SK-N-SH treated with all-trans-retinoic acid at 6 μM for 48 hours (cell line): Measurements from ENCODE around the gene GABRR3.
A peak's percentile ranks its signal among the peaks of the same experiment; 100 is the strongest.

Source experiments
- ARNTL ChIP-seq: fragments of 450-650 bp; formaldehyde crosslinking; IDR thresholded peaks from 2 replicates; pipeline ENCODE4 v1.5.0; 2020; ENCODE audit warnings: low read depth, mild to moderate bottlenecking, moderate library complexity, borderline replicate concordance
- BACH2 ChIP-seq: fragments of 250-450 bp; sonication (Bioruptor Pico); IDR thresholded peaks from 2 replicates; pipeline ENCODE4 v1.9.0; 2021; ENCODE audit warnings: mild to moderate bottlenecking, borderline replicate concordance
- ESRRG ChIP-seq: fragments of 250-450 bp; sonication (Bioruptor Pico); IDR thresholded peaks from 2 replicates; pipeline ENCODE4 v1.6.1; 2021; ENCODE audit warnings: mild to moderate bottlenecking
- ISL1 ChIP-seq: fragments of 250-450 bp; sonication (Bioruptor Pico); IDR thresholded peaks from 2 replicates; pipeline ENCODE4 v2.1.2; 2022; ENCODE audit warnings: mild to moderate bottlenecking, moderate library complexity
- PPARA ChIP-seq: fragments of 250-450 bp; sonication (Bioruptor Pico); IDR thresholded peaks from 2 replicates; pipeline ENCODE4 v1.5.0; 2020; ENCODE audit warnings: mild to moderate bottlenecking, borderline replicate concordance
- ZC3H10 ChIP-seq: fragments of 250-450 bp; sonication (Bioruptor Pico); IDR thresholded peaks from 2 replicates; pipeline ENCODE4 v1.5.1; 2021; ENCODE audit warnings: mild to moderate bottlenecking, moderate library complexity
- ZFP3 ChIP-seq: fragments of 250-450 bp; sonication (Bioruptor Pico); IDR thresholded peaks from 2 replicates; pipeline ENCODE4 v1.5.0; 2020; ENCODE audit warnings: mild to moderate bottlenecking, moderate library complexity
- ZNF565 ChIP-seq: fragments of 450-650 bp; formaldehyde crosslinking; conservative IDR thresholded peaks from 2 replicates; pipeline ENCODE4 v1.5.0; 2020; ENCODE audit warnings: low read depth, mild to moderate bottlenecking, moderate library complexity
- ZNF8 ChIP-seq: fragments of 450-650 bp; formaldehyde crosslinking; IDR thresholded peaks from 2 replicates; pipeline ENCODE4 v1.5.0; 2020; ENCODE audit warnings: mild to moderate bottlenecking, moderate library complexity
- TF ChIP-seq, protein P1 (sequence below): fragments of 250-450 bp; sonication (Bioruptor Pico); IDR thresholded peaks from 2 replicates; pipeline ENCODE4 v1.5.1; 2020; ENCODE audit warnings: low read depth, mild to moderate bottlenecking, moderate library complexity
- TF ChIP-seq, protein P2 (sequence below): fragments of 250-450 bp; sonication (Bioruptor Pico); IDR thresholded peaks from 2 replicates; pipeline ENCODE4 v1.8.0; 2020; ENCODE audit warnings: mild to moderate bottlenecking, moderate library complexity, borderline replicate concordance
- TF ChIP-seq, protein P3 (sequence below): fragments of 250-450 bp; sonication (Bioruptor Pico); IDR thresholded peaks from 2 replicates; pipeline ENCODE4 v1.5.0; 2020; ENCODE audit warnings: mild to moderate bottlenecking, moderate library complexity

DNA sequence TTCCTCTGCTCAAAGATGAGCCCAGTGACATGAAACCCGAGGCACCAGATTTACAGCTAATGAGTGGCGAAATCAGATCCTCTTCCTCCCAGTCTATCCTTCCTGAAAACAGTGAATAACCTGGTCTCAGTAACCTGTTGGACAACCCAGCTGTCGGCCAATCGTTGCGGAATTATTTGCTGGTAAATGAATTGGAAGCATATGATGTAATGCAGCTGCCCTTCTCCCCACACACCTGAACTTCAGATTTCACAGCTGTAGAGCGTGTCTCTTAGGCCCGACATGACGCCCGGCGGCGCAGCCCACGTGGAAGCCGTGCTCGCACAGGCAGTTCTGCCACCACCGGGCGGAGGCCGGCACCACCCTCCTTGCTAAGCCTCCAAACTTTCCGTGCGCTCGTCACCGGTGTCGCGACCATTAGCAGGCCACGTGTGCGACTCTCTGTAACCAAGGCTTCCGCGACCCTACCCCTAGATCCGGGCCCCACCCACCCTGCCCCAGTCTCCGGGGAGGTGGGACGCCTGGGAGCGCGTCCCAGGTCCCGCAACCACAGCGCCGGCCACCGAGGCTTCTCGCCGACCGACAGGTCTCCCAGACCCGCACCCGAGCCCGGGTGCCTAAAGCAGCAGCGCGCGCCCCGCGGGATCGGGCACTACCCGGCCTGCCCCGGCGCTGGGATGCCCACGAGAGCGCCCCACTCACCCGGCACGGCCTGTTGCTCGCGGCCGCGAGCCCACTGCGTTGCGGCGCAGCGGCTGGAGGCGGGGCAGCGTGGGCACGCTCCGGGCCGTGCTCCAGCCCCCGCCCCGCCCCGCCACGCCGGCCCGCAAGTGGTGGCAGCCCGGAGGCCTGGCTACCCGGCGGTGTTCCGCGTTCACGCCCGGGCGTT lies 63.2 kb downstream of the GABRR3 start, which contains the start of gene RIOX2:
- no peak for TF ChIP-seq ISL1
- no peak for TF ChIP-seq ZC3H10 (CRISPR knock-in tag)
- TF ChIP-seq ZFP3 (CRISPR knock-in tag): no peak
- TF ChIP-seq, protein P1, sequence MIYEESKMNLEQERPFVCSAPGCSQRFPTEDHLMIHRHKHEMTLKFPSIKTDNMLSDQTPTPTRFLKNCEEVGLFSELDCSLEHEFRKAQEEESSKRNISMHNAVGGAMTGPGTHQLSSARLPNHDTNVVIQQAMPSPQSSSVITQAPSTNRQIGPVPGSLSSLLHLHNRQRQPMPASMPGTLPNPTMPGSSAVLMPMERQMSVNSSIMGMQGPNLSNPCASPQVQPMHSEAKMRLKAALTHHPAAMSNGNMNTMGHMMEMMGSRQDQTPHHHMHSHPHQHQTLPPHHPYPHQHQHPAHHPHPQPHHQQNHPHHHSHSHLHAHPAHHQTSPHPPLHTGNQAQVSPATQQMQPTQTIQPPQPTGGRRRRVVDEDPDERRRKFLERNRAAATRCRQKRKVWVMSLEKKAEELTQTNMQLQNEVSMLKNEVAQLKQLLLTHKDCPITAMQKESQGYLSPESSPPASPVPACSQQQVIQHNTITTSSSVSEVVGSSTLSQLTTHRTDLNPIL: no peak
- TF ChIP-seq, protein P2, sequence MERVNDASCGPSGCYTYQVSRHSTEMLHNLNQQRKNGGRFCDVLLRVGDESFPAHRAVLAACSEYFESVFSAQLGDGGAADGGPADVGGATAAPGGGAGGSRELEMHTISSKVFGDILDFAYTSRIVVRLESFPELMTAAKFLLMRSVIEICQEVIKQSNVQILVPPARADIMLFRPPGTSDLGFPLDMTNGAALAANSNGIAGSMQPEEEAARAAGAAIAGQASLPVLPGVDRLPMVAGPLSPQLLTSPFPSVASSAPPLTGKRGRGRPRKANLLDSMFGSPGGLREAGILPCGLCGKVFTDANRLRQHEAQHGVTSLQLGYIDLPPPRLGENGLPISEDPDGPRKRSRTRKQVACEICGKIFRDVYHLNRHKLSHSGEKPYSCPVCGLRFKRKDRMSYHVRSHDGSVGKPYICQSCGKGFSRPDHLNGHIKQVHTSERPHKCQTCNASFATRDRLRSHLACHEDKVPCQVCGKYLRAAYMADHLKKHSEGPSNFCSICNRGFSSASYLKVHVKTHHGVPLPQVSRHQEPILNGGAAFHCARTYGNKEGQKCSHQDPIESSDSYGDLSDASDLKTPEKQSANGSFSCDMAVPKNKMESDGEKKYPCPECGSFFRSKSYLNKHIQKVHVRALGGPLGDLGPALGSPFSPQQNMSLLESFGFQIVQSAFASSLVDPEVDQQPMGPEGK: no peak
- no peak for TF ChIP-seq ESRRG (CRISPR knock-in tag)
- TF ChIP-seq ARNTL (CRISPR knock-in tag): no peak
- TF ChIP-seq, protein P3, sequence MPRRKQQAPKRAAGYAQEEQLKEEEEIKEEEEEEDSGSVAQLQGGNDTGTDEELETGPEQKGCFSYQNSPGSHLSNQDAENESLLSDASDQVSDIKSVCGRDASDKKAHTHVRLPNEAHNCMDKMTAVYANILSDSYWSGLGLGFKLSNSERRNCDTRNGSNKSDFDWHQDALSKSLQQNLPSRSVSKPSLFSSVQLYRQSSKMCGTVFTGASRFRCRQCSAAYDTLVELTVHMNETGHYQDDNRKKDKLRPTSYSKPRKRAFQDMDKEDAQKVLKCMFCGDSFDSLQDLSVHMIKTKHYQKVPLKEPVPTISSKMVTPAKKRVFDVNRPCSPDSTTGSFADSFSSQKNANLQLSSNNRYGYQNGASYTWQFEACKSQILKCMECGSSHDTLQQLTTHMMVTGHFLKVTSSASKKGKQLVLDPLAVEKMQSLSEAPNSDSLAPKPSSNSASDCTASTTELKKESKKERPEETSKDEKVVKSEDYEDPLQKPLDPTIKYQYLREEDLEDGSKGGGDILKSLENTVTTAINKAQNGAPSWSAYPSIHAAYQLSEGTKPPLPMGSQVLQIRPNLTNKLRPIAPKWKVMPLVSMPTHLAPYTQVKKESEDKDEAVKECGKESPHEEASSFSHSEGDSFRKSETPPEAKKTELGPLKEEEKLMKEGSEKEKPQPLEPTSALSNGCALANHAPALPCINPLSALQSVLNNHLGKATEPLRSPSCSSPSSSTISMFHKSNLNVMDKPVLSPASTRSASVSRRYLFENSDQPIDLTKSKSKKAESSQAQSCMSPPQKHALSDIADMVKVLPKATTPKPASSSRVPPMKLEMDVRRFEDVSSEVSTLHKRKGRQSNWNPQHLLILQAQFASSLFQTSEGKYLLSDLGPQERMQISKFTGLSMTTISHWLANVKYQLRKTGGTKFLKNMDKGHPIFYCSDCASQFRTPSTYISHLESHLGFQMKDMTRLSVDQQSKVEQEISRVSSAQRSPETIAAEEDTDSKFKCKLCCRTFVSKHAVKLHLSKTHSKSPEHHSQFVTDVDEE (CRISPR knock-in tag): peak; percentile 36; the same call in 1 of the 2 replicates
- TF ChIP-seq BACH2 (CRISPR knock-in tag): no peak
- no peak for TF ChIP-seq ZNF8 (CRISPR knock-in tag)
- TF ChIP-seq PPARA (CRISPR knock-in tag): no peak
- no peak for TF ChIP-seq ZNF565 (CRISPR knock-in tag)
